HepG2 (cell line): ENCODE data around the gene SMIM14.

Source experiments
- EZH2 ChIP-seq: conservative IDR thresholded peaks from 2 replicates; pipeline ENCODE4 v1.6.1; 2012; ENCODE audit warnings: mild to moderate bottlenecking, low read depth, low read length, moderate library complexity
- SPEN ChIP-seq: sonication (generic); formaldehyde crosslinking; IDR thresholded peaks from 2 replicates; pipeline ENCODE4 v1.5.1; 2020; ENCODE audit warnings: low read depth, mild to moderate bottlenecking, missing genetic modification reagents
- TGIF2 ChIP-seq: IDR thresholded peaks from 2 replicates; pipeline ENCODE4 v1.6.1; 2016; ENCODE audit warnings: control low read depth, missing compliant biosample characterization

DNA sequence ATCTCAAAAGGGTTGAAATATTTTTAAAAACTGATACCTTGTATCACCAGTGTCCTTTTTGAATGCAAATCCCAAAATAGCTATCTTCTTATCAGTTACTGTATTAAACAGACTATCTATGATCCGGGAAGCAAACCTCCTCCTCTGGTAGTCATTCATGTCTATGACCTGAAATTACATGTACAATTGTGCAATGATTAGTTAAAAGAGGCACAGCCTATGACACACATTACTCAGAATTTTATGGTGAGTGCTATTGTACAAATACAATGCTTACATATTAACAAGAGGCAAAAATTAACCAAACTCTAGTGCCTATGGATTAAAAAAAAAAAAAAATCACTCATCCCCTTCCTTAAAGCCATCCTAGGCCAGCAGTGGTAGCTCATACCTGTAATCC is 133.1 kb downstream of the SMIM14 start:
- TF ChIP-seq SPEN (CRISPR knock-in tag) (no peak), EZH2 (no peak), TGIF2 (CRISPR knock-in tag) (no peak)
